NCI-H2029 (cell line): ENCODE data around the gene CLSTN3.

ENCODE experiments used
- DNase-seq: peaks from one replicate; lab custom pipeline; 2025; lab: John Stamatoyannopoulos, UW

CLSTN3 gene

GRCh38 chr12:7188562-7189397 lies 58.6 kb downstream of the CLSTN3 start:
- peak; percentile 49 for DNase-seq

GRCh38 chr12:7189398-7190267 lies 59.5 kb downstream of the CLSTN3 start, which contains the start of gene PEX5:
TSS of gene PEX5 (plus strand) at chr12:7189686. CDS start at chr12:7190378, 692 bp downstream.
- peak; percentile 94 for DNase-seq

GRCh38 chr12:7190268-7191055 lies 60.3 kb downstream of the CLSTN3 start:
- DNase-seq = no peak

- DNase-seq = no peak
These were observed 63.5 kb downstream of the CLSTN3 start for GRCh38 chr12:7193674-7194073.

- DNase-seq = no peak
These were observed 67.7 kb downstream of the CLSTN3 start for GRCh38 chr12:7197841-7198240.

GRCh38 chr12:7203109-7203508 lies 72.9 kb downstream of the CLSTN3 start:
- no peak for DNase-seq

GRCh38 chr12:7205091-7205490 lies 74.9 kb downstream of the CLSTN3 start:
- DNase-seq = no peak

GRCh38 chr12:7206691-7207090 lies 76.5 kb downstream of the CLSTN3 start:
- no peak for DNase-seq

GRCh38 chr12:7207866-7208625 lies 77.9 kb downstream of the CLSTN3 start:
- DNase-seq = no peak
